ENCODE data around the gene FNDC7.
"Not testable (repeated sequence)": the region's sequence is repeated elsewhere in the genome, so short reads cannot be mapped to it uniquely, and the experiment has no call there.

FNDC7 gene

GRCh38 chr1:108699375-108700332 lies 13.1 kb upstream of the FNDC7 start:
- no peak for DNase-seq (ENCODE audit: low read depth)

GRCh38 chr1:108701176-108701849 lies 11.4 kb upstream of the FNDC7 start:
- DNase-seq (ENCODE audit: low read depth), result no peak

- not testable (repeated sequence) for DNase-seq (ENCODE audit: low read depth)
Measured at GRCh38 chr1:108702109-108702508, 10.6 kb upstream of the FNDC7 start.

GRCh38 chr1:108703939-108704338 lies 8.8 kb upstream of the FNDC7 start:
- DNase-seq (ENCODE audit: low read depth), result peak; percentile 62

- peak; percentile 82 for DNase-seq (ENCODE audit: low read depth)
Measured at GRCh38 chr1:108704496-108704895, 8.2 kb upstream of the FNDC7 start.

- DNase-seq (ENCODE audit: low read depth), result no peak
Measured at GRCh38 chr1:108706643-108707042, 6.1 kb upstream of the FNDC7 start.

GRCh38 chr1:108708691-108709660 lies 3.7 kb upstream of the FNDC7 start:
- DNase-seq (ENCODE audit: low read depth), result peak; percentile 24

GRCh38 chr1:108715932-108716331 lies 3.2 kb downstream of the FNDC7 start:
- DNase-seq (ENCODE audit: low read depth), result no peak

GRCh38 chr1:108716437-108717230 lies 3.9 kb downstream of the FNDC7 start:
- DNase-seq (ENCODE audit: low read depth), result no peak

- no peak for DNase-seq (ENCODE audit: low read depth)
Measured at GRCh38 chr1:108717774-108718316, 5.1 kb downstream of the FNDC7 start.

- no peak for DNase-seq (ENCODE audit: low read depth)
Measured at GRCh38 chr1:108718927-108719655, 6.4 kb downstream of the FNDC7 start.

- DNase-seq (ENCODE audit: low read depth), result peak; percentile 94
Measured at GRCh38 chr1:108719656-108720435, 7.1 kb downstream of the FNDC7 start.

- DNase-seq (ENCODE audit: low read depth), result no peak
Measured at GRCh38 chr1:108722292-108722691, 9.6 kb downstream of the FNDC7 start.

GRCh38 chr1:108725906-108726305 lies 13.2 kb downstream of the FNDC7 start:
- no peak for DNase-seq (ENCODE audit: low read depth)

GRCh38 chr1:108728327-108728923 lies 15.7 kb downstream of the FNDC7 start:
- no peak for DNase-seq (ENCODE audit: low read depth)

GRCh38 chr1:108729481-108729880 lies 16.8 kb downstream of the FNDC7 start:
- no peak for DNase-seq (ENCODE audit: low read depth)

GRCh38 chr1:108732398-108732797 lies 19.7 kb downstream of the FNDC7 start:
- peak; percentile 37 for DNase-seq (ENCODE audit: low read depth)

- no peak for DNase-seq (ENCODE audit: low read depth)
Measured at GRCh38 chr1:108734171-108734865, 21.6 kb downstream of the FNDC7 start.
